Esophagus squamous epithelium (tissue), 4 donors: ENCODE measurements around the gene PARD3.

Source experiments
- CTCF ChIP-seq, 6 experiments: fragments of 450-650 bp in 4 of 6; fragments of 200-600 bp in 2 of 6; sonication (generic) in 2 of 6; IDR thresholded peaks; one replicate each; pipeline ENCODE4 v1.5.1; 2016 to 2019; ENCODE audit warnings: antibody characterized with exemption in 6 of 6, mild to moderate bottlenecking in 4 of 6, moderate library complexity in 4 of 6
- POLR2A ChIP-seq, 4 donors: fragments of 450-650 bp; IDR thresholded peaks; one replicate each; pipeline ENCODE4 v1.6.1; 2017; ENCODE audit warnings: antibody characterized with exemption in 4 of 4, mild to moderate bottlenecking in 4 of 4, moderate library complexity in 3 of 4

GRCh38 chr10:34612446-34612845 is 202.7 kb downstream of the PARD3 start:
- TF ChIP-seq CTCF (IDR thresholded peaks at IDR 0.05), result no peak
- TF ChIP-seq POLR2A (IDR thresholded peaks at IDR 0.05), result no peak
